Measurements from ENCODE around the gene KCNRG.

Gene KCNRG

GRCh38 chr13:50006426-50007135 is 8.7 kb upstream of the KCNRG start:
- ChIA-PET POLR2A (ENCODE audit: low non-redundant PET) (interaction anchor here (0.7 kb wide), 2 partner anchors 8 to 15 kb away, joined by 3 to 5 read pairs; no protein-coding TSS in a partner anchor), CTCF (interaction anchor here (0.8 kb wide), 1 partner anchor 9 kb away, joined by 3 read pairs; no protein-coding TSS in a partner anchor)
- H3K27ac ChIP-seq: no peak overlapping the region
- no peak for TF ChIP-seq CTCF (conservative IDR thresholded peaks at IDR 0.05; ENCODE audit: low read depth)
- no peak for DNase-seq (ENCODE audit: low spot score)

- no peak overlapping the region for H3K27ac ChIP-seq
- no peak for TF ChIP-seq CTCF (conservative IDR thresholded peaks at IDR 0.05; ENCODE audit: low read depth)
- ChIA-PET CTCF (interaction anchor here (2.0 kb wide), 1 partner anchor 14 kb away, joined by 6 read pairs; the partner anchor contains the start of gene TRIM13), POLR2A (ENCODE audit: low non-redundant PET) (no interaction called here)
- DNase-seq (ENCODE audit: low spot score): no peak
These were observed 3.8 kb upstream of the KCNRG start for GRCh38 chr13:50011461-50011860.

GRCh38 chr13:50012396-50013169 is 2.7 kb upstream of the KCNRG start:
- H3K27ac ChIP-seq: no peak overlapping the region
- POLR2A ChIA-PET (ENCODE audit: low non-redundant PET): no interaction called here
- no peak for DNase-seq (ENCODE audit: low spot score)
- CTCF ChIA-PET: interaction anchor here (0.6 to 2.0 kb wide), 2 partner anchors 15 to 1683 kb away, joined by 3 to 6 read pairs; partner anchors contain the start of gene TRIM13
- no peak for TF ChIP-seq CTCF (conservative IDR thresholded peaks at IDR 0.05; ENCODE audit: low read depth)

GRCh38 chr13:50014386-50014785 is 858 bp upstream of the KCNRG start:
- H3K27ac ChIP-seq: no peak overlapping the region
- ChIA-PET CTCF (interaction anchor here (1.0 kb wide), 1 partner anchor 43 kb away, joined by 3 read pairs; no protein-coding TSS in a partner anchor), POLR2A (ENCODE audit: low non-redundant PET) (interaction anchor here (0.6 to 0.8 kb wide), 2 partner anchors 17 to 657 kb away, joined by 3 to 4 read pairs; no protein-coding TSS in a partner anchor)
- no peak for TF ChIP-seq CTCF (conservative IDR thresholded peaks at IDR 0.05; ENCODE audit: low read depth)
- no peak for DNase-seq (ENCODE audit: low spot score)

- no peak overlapping the region for H3K27ac ChIP-seq
- no peak for DNase-seq (ENCODE audit: low spot score)
- ChIA-PET POLR2A (ENCODE audit: low non-redundant PET) (no interaction called here), CTCF (interaction anchor here (0.6 kb wide), 2 partner anchors 24 to 1437 kb away, joined by 3 read pairs; no protein-coding TSS in a partner anchor)
- TF ChIP-seq CTCF (conservative IDR thresholded peaks at IDR 0.05; ENCODE audit: low read depth): no peak
These were observed 506 bp downstream of the KCNRG start for GRCh38 chr13:50015750-50016149.

GRCh38 chr13:50016444-50016843 is 1.2 kb downstream of the KCNRG start:
- ChIA-PET POLR2A (ENCODE audit: low non-redundant PET) (no interaction called here), CTCF (interaction anchor here (0.6 kb wide), 1 partner anchor 1437 kb away, joined by 3 read pairs; no protein-coding TSS in a partner anchor)
- TF ChIP-seq CTCF (conservative IDR thresholded peaks at IDR 0.05; ENCODE audit: low read depth): no peak
- DNase-seq (ENCODE audit: low spot score): no peak
- H3K27ac ChIP-seq: no peak overlapping the region

Measured in RWPE1 (cell line).